HEK293 (cell line): ENCODE results near the gene ARID1A.

ENCODE experiments used
- SCRT1 ChIP-seq: fragments of 450-650 bp; formaldehyde crosslinking; IDR thresholded peaks from 2 replicates; pipeline ENCODE4 v1.5.1; 2016; ENCODE audit warnings: missing biosample characterization, missing genetic modification characterization, borderline replicate concordance
- ZBTB21 ChIP-seq: fragments of 450-650 bp; formaldehyde crosslinking; IDR thresholded peaks from 2 replicates; pipeline ENCODE4 v1.5.1; 2017; ENCODE audit warnings: missing biosample characterization, missing genetic modification characterization
- ZNF311 ChIP-seq: fragments of 450-650 bp; formaldehyde crosslinking; IDR thresholded peaks from 2 replicates; pipeline ENCODE4 v1.5.1; 2017; ENCODE audit warnings: missing biosample characterization, missing genetic modification characterization, borderline replicate concordance
- ZNF561 ChIP-seq: fragments of 450-650 bp; IDR thresholded peaks from 2 replicates; pipeline ENCODE4 v1.5.1; 2018; ENCODE audit warnings: missing biosample characterization, missing genetic modification characterization, borderline replicate concordance
- TF ChIP-seq, protein P1 (sequence below): IDR thresholded peaks from 2 replicates; pipeline ENCODE4 v1.6.1; 2011; ENCODE audit warnings: mild to moderate bottlenecking, low read depth, low read length, borderline replicate concordance
- TF ChIP-seq, protein P2 (sequence below): fragments of 450-650 bp; formaldehyde crosslinking; IDR thresholded peaks from 2 replicates; pipeline ENCODE4 v1.5.1; 2016; ENCODE audit warnings: missing biosample characterization, missing genetic modification characterization
- TF ChIP-seq, protein P3 (sequence below): fragments of 450-650 bp; formaldehyde crosslinking; IDR thresholded peaks from 2 replicates; pipeline ENCODE4 v1.5.1; 2016; ENCODE audit warnings: missing biosample characterization, missing genetic modification characterization
- TF ChIP-seq, protein P4 (sequence below): fragments of 450-650 bp; formaldehyde crosslinking; IDR thresholded peaks from 2 replicates; pipeline ENCODE4 v1.5.1; 2016; ENCODE audit warnings: missing biosample characterization, missing genetic modification characterization

DNA sequence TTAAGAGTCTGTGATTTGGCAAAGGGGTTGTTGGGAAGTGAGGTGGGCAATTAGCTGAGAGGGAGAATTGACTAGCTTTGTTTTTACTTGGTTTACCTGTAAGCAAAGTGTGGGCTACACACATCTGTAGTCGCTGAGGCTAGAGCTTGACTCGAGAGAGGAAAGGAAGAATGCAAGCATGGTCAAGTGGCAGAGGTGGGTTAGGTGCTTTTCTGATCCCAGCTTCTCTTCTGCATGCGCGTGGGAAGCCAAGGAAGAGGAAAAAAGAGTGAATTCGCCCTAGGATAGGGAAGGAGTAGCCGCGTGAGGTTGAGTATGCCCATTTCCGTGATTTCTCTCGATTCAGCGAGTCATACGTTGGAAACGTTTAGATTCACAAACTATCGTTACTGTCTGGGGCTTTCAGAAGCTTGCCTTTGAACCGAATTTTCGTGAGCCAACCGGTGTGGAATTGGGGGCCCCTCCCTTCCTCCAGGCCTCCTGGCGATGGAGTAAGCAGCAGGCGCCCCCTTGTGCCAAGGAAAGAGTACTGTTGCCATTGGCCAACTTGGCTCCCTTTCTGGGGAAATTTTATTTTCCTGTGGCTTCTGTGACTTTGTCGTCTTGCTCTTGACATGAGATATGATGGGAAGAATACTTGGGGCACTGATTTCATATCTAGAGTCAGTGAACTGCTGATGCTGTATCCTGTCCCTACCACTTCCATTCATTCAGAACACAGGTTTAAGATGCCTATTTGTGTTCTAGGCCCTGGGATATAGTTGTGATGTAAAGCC lies 93.2 kb downstream of the ARID1A start:
- TF ChIP-seq, protein P1, sequence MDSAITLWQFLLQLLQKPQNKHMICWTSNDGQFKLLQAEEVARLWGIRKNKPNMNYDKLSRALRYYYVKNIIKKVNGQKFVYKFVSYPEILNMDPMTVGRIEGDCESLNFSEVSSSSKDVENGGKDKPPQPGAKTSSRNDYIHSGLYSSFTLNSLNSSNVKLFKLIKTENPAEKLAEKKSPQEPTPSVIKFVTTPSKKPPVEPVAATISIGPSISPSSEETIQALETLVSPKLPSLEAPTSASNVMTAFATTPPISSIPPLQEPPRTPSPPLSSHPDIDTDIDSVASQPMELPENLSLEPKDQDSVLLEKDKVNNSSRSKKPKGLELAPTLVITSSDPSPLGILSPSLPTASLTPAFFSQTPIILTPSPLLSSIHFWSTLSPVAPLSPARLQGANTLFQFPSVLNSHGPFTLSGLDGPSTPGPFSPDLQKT, result no peak
- TF ChIP-seq, protein P2, sequence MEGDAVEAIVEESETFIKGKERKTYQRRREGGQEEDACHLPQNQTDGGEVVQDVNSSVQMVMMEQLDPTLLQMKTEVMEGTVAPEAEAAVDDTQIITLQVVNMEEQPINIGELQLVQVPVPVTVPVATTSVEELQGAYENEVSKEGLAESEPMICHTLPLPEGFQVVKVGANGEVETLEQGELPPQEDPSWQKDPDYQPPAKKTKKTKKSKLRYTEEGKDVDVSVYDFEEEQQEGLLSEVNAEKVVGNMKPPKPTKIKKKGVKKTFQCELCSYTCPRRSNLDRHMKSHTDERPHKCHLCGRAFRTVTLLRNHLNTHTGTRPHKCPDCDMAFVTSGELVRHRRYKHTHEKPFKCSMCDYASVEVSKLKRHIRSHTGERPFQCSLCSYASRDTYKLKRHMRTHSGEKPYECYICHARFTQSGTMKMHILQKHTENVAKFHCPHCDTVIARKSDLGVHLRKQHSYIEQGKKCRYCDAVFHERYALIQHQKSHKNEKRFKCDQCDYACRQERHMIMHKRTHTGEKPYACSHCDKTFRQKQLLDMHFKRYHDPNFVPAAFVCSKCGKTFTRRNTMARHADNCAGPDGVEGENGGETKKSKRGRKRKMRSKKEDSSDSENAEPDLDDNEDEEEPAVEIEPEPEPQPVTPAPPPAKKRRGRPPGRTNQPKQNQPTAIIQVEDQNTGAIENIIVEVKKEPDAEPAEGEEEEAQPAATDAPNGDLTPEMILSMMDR (tag by site-specific recombination), result peak; percentile 93
- 0 out of 2 replicates have a peak, but pooled peaks have one; percentile 55 for TF ChIP-seq ZNF561 (tag by site-specific recombination)
- TF ChIP-seq ZBTB21, result no peak
- TF ChIP-seq, protein P3, sequence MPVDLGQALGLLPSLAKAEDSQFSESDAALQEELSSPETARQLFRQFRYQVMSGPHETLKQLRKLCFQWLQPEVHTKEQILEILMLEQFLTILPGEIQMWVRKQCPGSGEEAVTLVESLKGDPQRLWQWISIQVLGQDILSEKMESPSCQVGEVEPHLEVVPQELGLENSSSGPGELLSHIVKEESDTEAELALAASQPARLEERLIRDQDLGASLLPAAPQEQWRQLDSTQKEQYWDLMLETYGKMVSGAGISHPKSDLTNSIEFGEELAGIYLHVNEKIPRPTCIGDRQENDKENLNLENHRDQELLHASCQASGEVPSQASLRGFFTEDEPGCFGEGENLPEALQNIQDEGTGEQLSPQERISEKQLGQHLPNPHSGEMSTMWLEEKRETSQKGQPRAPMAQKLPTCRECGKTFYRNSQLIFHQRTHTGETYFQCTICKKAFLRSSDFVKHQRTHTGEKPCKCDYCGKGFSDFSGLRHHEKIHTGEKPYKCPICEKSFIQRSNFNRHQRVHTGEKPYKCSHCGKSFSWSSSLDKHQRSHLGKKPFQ (tag by site-specific recombination), result no peak
- TF ChIP-seq ZNF311 (tag by site-specific recombination), result no peak
- TF ChIP-seq, protein P4, sequence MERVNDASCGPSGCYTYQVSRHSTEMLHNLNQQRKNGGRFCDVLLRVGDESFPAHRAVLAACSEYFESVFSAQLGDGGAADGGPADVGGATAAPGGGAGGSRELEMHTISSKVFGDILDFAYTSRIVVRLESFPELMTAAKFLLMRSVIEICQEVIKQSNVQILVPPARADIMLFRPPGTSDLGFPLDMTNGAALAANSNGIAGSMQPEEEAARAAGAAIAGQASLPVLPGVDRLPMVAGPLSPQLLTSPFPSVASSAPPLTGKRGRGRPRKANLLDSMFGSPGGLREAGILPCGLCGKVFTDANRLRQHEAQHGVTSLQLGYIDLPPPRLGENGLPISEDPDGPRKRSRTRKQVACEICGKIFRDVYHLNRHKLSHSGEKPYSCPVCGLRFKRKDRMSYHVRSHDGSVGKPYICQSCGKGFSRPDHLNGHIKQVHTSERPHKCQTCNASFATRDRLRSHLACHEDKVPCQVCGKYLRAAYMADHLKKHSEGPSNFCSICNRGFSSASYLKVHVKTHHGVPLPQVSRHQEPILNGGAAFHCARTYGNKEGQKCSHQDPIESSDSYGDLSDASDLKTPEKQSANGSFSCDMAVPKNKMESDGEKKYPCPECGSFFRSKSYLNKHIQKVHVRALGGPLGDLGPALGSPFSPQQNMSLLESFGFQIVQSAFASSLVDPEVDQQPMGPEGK (tag by site-specific recombination), result peak; percentile 73
- TF ChIP-seq SCRT1 (tag by site-specific recombination), result no peak
